Measurements from ENCODE around the gene ACSS1. TPM values are rescaled to one million over a fixed set of nuclear protein-coding genes. Genes with fewer than 3 reads are reported as not detected.

The ACSS1 gene
- polyA plus RNA-seq, 1 donor, result 28.4 TPM

GRCh38 chr20:25061103-25061799 is 3.3 kb upstream of the ACSS1 start:
- DNase-seq, result no peak

GRCh38 chr20:25059866-25060465 is 2.0 kb upstream of the ACSS1 start:
- DNase-seq, result no peak

GRCh38 chr20:25058847-25059810 is 1.2 kb upstream of the ACSS1 start:
- DNase-seq, result no peak

GRCh38 chr20:25057234-25058050 is 497 bp downstream of the ACSS1 start:
- no peak for DNase-seq

- DNase-seq, result no peak
Observed at GRCh38 chr20:25056690-25057233, 1.2 kb downstream of the ACSS1 start.

GRCh38 chr20:25055711-25056495 is 2.0 kb downstream of the ACSS1 start:
- DNase-seq, result no peak

GRCh38 chr20:25054995-25055629 is 2.8 kb downstream of the ACSS1 start:
- no peak for DNase-seq

GRCh38 chr20:25054096-25054820 is 3.7 kb downstream of the ACSS1 start:
- DNase-seq, result no peak

- no peak for DNase-seq
Observed at GRCh38 chr20:25053255-25054031, 4.5 kb downstream of the ACSS1 start.

- DNase-seq, result no peak
Observed at GRCh38 chr20:25052255-25053194, 5.4 kb downstream of the ACSS1 start.

- no peak for DNase-seq
Observed at GRCh38 chr20:25051386-25052155, 6.4 kb downstream of the ACSS1 start.

GRCh38 chr20:25050501-25051350 is 7.2 kb downstream of the ACSS1 start:
- no peak for DNase-seq

- no peak for DNase-seq
Observed at GRCh38 chr20:25050082-25050481, 7.9 kb downstream of the ACSS1 start.

- no peak for DNase-seq
Observed at GRCh38 chr20:25049261-25050060, 8.5 kb downstream of the ACSS1 start.

GRCh38 chr20:25048519-25048952 is 9.4 kb downstream of the ACSS1 start:
- DNase-seq, result no peak
